Muscle of back (tissue), 11 donors: ENCODE data around the gene CAND2. TPM values are rescaled to one million over a fixed set of nuclear protein-coding genes. Genes with fewer than 3 reads are reported as not detected.
"Not testable (repeated sequence)": the region's sequence is repeated elsewhere in the genome, so short reads cannot be mapped to it uniquely, and the experiment has no call there.

Experiments used
- DNase-seq, 3 donors: peaks; one replicate each; pipeline versions ENCODE4 v3.0.0 to v3.0.0-alpha.2; 2013
- polyA plus RNA-seq, 10 donors: library from polyadenylated mRNA; unstranded; fragments of 120-200 nt; gene quantifications; one replicate each; pipeline ENCODE4 v1.2.1, GENCODE V29; 2013; ENCODE audit not compliant: insufficient read length in 10 of 10

Gene CAND2
- polyA plus RNA-seq, 10 donors = 20.0 to 43.7 (median 40.0) TPM

GRCh38 chr3:12853847-12854246 lies 57.4 kb downstream of the CAND2 start:
- not testable (repeated sequence) for DNase-seq

DNA sequence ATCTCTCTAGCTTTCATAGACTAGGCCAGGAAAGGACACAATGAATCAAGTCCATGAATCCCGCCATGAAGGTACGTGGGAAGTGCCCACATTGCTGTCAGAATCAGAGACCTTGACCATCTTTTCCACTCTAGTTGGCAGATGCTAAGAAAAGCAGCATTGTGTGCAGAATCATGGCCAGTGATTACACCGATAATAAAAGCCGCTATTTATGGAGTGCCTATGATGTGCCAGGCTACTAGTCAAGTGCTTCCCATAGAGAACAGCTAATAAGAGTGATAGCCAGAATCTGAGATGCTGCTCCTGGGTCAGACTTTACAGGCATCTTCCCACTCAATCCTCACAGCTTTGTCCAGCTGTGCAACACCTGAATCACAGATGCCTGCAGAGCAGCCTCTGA lies 58.1 kb downstream of the CAND2 start:
- no peak for DNase-seq

DNA sequence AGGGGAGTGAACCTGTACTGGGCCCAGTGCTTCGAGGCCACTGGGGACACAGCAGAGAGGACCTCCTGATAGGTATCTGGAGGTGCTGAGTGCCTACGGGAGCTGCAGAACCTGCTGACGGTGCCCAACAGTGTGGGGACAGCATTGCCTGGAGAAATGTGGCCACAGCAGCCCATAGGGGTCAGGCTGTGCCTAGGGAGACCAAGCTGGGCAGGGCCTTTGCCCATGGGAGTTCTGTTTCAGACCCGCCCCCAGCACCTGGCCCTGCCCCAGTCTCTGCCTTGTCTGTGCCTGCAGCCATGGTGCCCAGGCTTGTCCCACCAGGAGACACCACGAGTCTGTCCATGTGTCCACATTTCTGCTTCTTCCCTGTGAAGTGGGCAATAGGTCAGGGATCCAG lies 60.1 kb downstream of the CAND2 start:
- no peak for DNase-seq

DNA sequence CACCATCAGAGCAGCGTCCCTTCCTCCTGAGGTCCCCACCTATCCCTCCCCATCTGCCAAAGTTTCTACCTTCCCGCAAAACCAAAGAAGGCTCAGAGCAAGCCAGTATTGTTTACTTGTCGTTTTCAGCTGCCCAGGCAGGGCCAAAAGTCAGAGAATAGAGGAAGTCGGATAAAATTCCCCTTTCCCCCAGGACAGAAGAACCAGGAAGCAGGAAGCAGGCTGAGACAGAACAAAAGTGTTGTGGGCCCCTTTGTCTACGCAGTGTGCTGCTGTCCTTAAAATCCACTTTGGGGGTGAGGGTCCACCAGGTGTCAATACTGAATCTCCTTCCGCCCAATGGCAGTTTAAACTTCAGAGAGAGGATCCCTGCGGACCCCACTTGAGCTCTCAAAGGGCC lies 63.4 kb downstream of the CAND2 start:
- no peak for DNase-seq

- DNase-seq = no peak
Measured at GRCh38 chr3:12861611-12862010, 65.1 kb downstream of the CAND2 start.

DNA sequence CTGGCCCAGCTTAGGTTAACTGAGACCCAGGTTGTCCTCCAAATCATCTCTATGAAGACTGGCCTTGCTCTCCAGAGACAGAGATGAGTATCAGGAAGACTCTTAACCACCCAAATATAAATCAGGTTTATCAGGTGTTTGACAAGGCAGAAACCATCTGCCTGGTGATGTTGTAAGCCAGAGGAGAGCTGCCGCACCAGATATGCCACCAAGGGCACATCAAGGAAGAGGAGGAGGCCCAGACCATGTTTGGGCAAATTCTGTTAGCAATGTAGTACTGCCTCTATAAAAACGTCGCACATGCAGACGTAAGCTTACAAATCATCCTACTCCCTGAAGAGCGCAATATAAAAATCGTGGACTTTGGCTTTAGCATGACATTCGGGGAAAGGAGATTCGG lies 65.9 kb downstream of the CAND2 start:
- no peak for DNase-seq

DNA sequence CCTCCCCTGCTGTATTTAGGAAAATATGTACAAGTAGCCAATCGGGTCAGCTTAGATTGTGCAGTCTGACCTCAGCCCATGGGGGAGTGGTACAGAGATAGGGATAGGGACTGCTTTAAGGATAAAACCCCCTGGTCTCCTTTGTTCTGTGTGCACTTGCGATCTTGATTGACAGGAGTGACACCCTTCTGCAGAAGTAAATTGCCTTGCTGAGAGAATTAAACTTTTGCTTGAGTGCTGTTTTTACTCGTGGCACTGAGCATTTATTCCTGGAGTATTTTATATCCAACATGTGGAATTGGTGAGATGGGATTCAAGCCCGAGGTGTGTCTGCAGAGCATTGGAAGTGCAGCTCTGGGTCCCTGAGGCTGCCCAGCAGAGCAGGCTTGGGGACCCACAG lies 68.8 kb downstream of the CAND2 start:
- no peak for DNase-seq

DNA sequence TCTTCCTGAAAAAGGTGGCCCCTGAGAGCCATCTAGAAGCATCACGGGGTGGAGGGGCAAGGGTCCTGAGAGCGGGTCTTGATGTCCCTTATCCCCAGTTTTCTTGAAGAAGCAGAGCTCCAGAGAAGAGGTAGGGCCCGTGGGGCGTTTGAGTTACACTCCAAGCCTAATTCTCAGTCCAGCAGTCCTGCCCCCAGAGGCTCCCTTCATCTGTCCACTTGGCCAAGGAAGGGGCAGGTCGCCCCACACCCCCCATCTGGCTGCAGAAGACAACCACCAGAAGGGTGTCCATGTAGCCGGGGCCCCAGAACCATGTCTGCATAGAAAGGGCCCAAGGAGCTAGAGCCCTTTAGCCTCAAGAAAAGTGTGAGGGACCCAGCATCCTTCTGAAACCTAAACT lies 70.4 kb downstream of the CAND2 start:
- DNase-seq = no peak

DNA sequence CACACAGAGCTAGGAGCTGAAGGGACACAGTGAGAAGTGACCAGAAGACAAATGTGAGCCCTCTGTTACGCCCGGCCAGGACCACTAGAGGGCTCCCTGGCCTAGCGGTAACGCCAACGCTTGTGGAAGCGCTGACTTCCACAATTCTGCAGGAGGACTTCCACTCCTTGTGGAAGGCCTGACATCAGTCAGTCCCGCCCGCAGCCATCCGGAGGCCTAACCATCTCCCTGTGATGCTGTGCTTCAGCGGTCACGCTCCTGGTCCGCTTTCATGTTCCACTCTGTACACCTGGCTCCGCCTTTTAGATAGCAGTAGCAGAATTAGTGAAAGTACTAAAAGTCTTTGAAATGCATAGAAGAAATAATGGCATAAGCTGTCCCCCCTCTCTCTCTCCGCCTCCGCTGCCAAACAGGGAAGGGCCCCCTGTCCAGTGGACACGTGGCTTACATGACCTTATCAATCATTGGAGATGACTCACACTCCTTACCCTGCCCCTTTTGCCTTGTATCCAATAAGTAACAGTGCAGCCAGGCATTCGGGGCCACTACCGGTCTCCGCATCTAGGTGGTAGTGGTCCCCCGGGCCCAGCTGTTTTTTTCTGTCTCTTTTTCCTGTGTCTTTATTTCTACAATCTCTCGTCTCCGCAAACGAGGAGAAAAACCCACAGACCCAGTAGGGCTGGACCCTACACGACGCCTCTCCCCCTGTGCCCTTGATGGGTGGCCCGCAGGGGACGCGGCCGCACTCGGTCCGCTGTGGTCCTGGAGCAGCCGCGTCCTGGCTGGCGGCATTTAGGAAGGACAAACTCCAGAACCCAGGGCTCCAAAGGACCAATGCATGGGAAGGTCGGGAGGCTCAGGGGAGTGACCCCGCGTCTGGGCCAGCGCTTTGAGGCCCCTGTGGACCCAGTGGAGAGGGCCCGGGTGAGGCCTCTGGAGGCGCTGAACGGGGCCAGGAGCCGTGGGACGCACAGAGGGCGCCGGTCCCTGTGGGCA lies 71.9 kb downstream of the CAND2 start:
- DNase-seq = peak; percentile 87 to 95 (median 90)

GRCh38 chr3:12869035-12869621 lies 72.6 kb downstream of the CAND2 start:
- peak in 1 of 3 donors; percentile 42 for DNase-seq

GRCh38 chr3:12870942-12871341 lies 74.5 kb downstream of the CAND2 start:
- no peak for DNase-seq

GRCh38 chr3:12871404-12871983 lies 75.0 kb downstream of the CAND2 start:
- DNase-seq = no peak

- no peak for DNase-seq
Measured at GRCh38 chr3:12875857-12876836, 79.7 kb downstream of the CAND2 start.

DNA sequence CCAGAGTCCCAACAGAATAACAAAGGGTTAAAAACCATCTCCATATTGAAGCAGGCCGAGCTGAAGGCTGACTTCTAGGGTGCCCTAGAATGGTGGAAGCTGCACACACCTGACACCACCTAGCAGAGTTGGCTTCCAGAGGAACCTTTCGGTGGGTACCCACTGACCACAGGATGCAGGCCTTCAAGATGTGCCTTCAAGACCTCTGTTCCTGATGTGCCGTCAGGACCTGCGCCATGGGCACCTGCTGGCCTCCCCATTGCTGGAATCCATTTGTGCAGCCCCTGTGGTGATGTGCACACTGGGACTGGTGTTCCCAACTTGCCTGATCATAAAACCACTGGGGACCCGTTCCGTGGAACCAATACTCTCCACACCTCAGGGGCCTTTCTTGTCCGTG lies 80.6 kb downstream of the CAND2 start:
- DNase-seq = no peak

- DNase-seq = no peak
Measured at GRCh38 chr3:12878141-12878574, 81.7 kb downstream of the CAND2 start.

GRCh38 chr3:12878758-12879157 lies 82.3 kb downstream of the CAND2 start:
- not testable (repeated sequence) for DNase-seq

DNA sequence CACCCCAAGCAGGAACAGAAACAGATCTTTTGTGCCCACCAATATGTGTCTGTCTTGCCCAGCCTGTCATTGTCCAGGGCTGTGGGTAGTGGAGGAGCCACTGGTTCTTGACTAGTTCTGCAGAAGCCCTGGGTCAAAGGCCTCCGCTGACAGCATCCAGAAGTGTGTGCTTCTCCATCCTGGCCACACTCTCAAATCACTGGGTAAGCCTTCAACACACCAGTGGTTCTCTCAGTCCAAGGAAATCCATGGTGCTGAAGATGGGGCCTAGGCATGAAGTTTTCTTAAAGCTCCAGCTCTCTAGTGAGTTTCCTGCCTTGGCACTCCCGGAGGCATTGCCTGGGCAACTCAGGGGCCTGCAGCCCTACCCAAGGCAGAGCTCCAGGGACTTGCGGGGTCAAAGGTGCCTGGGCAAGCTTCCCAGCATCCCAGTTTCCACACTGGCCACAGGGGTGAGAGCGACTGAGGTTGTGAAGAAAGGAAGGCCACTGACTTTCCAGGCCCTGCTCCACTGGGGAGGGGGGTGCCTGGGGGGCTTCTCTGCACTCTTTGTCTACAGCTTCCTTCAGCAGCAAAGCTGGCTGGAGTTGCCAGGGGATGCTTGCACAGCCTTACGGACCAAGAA lies 82.8 kb downstream of the CAND2 start:
- no peak for DNase-seq

DNA sequence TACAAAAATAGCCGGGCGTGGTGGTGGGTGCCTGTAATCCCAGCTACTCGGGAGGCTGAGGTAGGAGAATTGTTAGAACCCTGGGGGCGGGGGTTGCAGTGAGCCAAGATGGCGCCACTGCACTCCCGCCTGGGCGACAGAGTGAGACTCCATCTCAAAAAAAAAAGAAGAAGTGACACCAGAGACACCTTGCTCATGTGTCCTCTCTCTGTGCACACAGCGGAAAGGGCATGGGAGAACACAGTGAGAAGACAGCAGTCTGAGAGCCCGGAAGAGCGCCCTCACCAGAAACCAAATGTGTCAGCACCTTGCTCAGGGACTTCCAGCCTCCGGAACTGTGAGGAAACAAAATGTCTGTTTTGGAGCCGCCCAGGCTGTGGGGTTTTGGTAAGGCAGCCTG lies 85.4 kb downstream of the CAND2 start:
- not testable (repeated sequence) for DNase-seq

DNA sequence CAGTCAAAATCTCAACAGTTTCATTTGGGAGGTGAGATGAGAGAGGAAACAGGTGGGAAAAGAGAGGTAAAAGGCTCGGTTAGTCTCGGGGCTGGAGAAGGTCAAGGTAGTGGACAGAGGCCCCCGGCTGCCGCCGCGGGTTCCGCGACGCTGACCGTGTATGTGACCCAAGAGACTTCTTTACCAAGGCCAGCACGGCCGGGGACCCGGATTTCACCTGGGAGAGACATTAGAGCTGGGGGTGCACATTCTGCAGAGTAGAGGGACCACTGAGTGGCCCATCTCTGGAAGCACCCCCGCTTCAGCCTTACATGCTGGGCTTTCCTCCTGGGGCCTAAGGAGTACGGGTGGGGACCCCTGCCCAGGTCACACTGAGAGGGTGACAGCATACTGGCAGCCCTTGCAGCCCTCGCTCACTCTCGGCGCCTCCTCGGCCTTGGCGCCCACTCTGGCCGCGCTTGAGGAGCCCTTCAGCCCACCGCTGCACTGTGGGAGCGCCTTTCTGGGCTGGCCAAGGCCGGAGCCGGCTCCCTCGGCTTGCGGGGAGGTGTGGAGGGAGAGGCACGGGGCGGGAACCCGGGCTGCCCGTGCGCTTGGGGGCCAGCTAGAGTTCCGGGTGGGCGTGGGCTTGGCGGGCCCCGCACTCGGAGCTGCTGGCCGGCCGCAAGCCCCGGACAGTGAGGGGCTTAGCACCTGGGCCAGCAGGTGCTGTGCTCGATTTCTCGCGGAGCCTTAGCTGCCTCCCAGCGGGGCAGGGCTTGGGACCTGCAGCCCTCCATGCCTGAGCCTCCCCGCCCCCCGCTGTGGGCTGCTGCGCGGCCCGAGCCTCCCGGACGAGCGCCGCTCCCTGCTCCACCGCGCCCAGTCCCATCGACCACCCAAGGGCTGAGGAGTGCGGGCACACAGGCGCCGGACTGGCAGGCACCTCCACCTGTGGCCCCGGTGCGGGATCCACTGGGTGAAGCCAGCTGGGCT lies 86.1 kb downstream of the CAND2 start:
- DNase-seq = no peak

DNA sequence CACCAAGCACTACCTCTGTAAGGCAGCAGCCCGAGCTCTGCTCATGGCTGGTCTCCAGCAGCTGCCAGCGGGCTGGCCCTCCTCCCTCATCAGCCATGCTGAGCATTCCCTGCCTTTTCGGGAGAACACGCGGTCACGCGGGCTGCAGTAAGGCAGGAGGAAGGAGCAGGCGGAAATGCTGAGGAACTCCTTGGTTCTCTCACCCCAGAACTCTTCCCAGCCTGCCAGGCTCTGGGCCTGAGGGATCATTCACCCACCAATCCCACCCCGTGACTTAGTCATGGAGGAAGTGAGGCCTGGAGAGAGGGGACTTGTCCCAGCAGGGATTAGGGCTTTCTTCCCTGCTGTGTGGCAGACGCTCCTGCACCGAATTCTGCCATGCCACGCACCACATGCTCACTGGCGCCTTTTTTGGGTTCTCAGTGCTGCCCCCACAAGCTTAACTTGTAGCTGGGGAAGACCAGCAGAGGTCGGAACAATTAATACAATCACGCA lies 87.8 kb downstream of the CAND2 start:
- peak in 2 of 3 donors; percentile 32 to 66 for DNase-seq
